ENCODE data around the gene RAE1.

The RAE1 gene

GRCh38 chr20:57400821-57401564 lies 49.9 kb downstream of the RAE1 start:
- DNase-seq (ENCODE audit: low read depth) = no peak

- DNase-seq (ENCODE audit: low read depth) = no peak
Observed at GRCh38 chr20:57401565-57401918, 50.5 kb downstream of the RAE1 start.

- no peak for DNase-seq (ENCODE audit: low read depth)
Observed at GRCh38 chr20:57402206-57403125, 51.4 kb downstream of the RAE1 start.

GRCh38 chr20:57403216-57403615 lies 52.2 kb downstream of the RAE1 start:
- DNase-seq (ENCODE audit: low read depth) = no peak

GRCh38 chr20:57404006-57404405 lies 53.0 kb downstream of the RAE1 start:
- DNase-seq (ENCODE audit: low read depth) = no peak

- DNase-seq (ENCODE audit: low read depth) = no peak
Observed at GRCh38 chr20:57404419-57405072, 53.5 kb downstream of the RAE1 start.

GRCh38 chr20:57405236-57406016 lies 54.4 kb downstream of the RAE1 start:
- DNase-seq (ENCODE audit: low read depth) = no peak

GRCh38 chr20:57407541-57407956 lies 56.5 kb downstream of the RAE1 start:
- no peak for DNase-seq (ENCODE audit: low read depth)

- DNase-seq (ENCODE audit: low read depth) = no peak
Observed at GRCh38 chr20:57408131-57408530, 57.1 kb downstream of the RAE1 start.

GRCh38 chr20:57408536-57409233 lies 57.6 kb downstream of the RAE1 start:
- DNase-seq (ENCODE audit: low read depth) = no peak

GRCh38 chr20:57409316-57409671 lies 58.2 kb downstream of the RAE1 start:
- no peak for DNase-seq (ENCODE audit: low read depth)

- DNase-seq (ENCODE audit: low read depth) = no peak
Observed at GRCh38 chr20:57409672-57410397, 58.8 kb downstream of the RAE1 start.

- DNase-seq (ENCODE audit: low read depth) = no peak
Observed at GRCh38 chr20:57410398-57410920, 59.4 kb downstream of the RAE1 start.

GRCh38 chr20:57410924-57411323 lies 59.9 kb downstream of the RAE1 start:
- no peak for DNase-seq (ENCODE audit: low read depth)

- no peak for DNase-seq (ENCODE audit: low read depth)
Observed at GRCh38 chr20:57411406-57412283, 60.6 kb downstream of the RAE1 start.

- no peak for DNase-seq (ENCODE audit: low read depth)
Observed at GRCh38 chr20:57412347-57413029, 61.4 kb downstream of the RAE1 start.

- DNase-seq (ENCODE audit: low read depth) = no peak
Observed at GRCh38 chr20:57413986-57414385, 62.9 kb downstream of the RAE1 start.

- DNase-seq (ENCODE audit: low read depth) = no peak
Observed at GRCh38 chr20:57414867-57415592, 64.0 kb downstream of the RAE1 start.
